NCI-H460 (cell line): ENCODE measurements around the gene KRT86. TPM values are rescaled to one million over a fixed set of nuclear protein-coding genes. Genes with fewer than 3 reads are reported as not detected.

Source experiments
- DNase-seq: peaks from one replicate; pipeline ENCODE4 v3.0.0-alpha.2; 2016; ENCODE audit warnings: low read depth; ENCODE audit errors: extremely low read depth
- polyA plus RNA-seq: library from polyadenylated mRNA; depleted of rRNA; stranded (reverse); fragments of >200 nt; gene quantifications from 2 replicates; pipeline ENCODE4 v1.2.3, GENCODE V29; 2014; cell fraction: nucleus; rRNA removed
- total RNA-seq: library from RNA; depleted of rRNA; stranded (reverse); fragments of >200 nt; shearing (Covaris generic); gene quantifications from 2 replicates; pipeline ENCODE4 v1.2.3, GENCODE V29; 2014; rRNA removed

Gene KRT86
- 0.78 and 0.92 TPM in 2 replicates for total RNA-seq
- 0.60 and 2.6 TPM in 2 replicates for polyA plus RNA-seq

GRCh38 chr12:52274521-52275120 lies at the start of gene KRT86:
Gene KRT86 (plus strand): TSS chr12:52274645. CDS start chr12:52301917, 27,272 bp downstream.
- no peak for DNase-seq

- DNase-seq = no peak
These were observed 48.7 kb upstream of the KRT86 start for GRCh38 chr12:52225752-52226151.

GRCh38 chr12:52226446-52226845 lies 48.0 kb upstream of the KRT86 start:
- no peak for DNase-seq

GRCh38 chr12:52227606-52228166 lies 46.8 kb upstream of the KRT86 start:
- DNase-seq = no peak

- DNase-seq = no peak
These were observed 46.1 kb upstream of the KRT86 start for GRCh38 chr12:52228366-52228765.

- no peak for DNase-seq
These were observed 45.5 kb upstream of the KRT86 start for GRCh38 chr12:52228931-52229330.

- no peak for DNase-seq
These were observed 44.6 kb upstream of the KRT86 start for GRCh38 chr12:52229836-52230343.

- no peak for DNase-seq
These were observed 43.8 kb upstream of the KRT86 start for GRCh38 chr12:52230364-52231281.

- DNase-seq = no peak
These were observed 42.9 kb upstream of the KRT86 start for GRCh38 chr12:52231305-52232202.

GRCh38 chr12:52232203-52232673 lies 42.2 kb upstream of the KRT86 start:
- DNase-seq = no peak

GRCh38 chr12:52232674-52233461 lies 41.6 kb upstream of the KRT86 start, which contains the start of gene KRT7:
Gene KRT7 (plus strand): TSS chr12:52233243. CDS start chr12:52233297, 54 bp downstream.
- no peak for DNase-seq

- DNase-seq = no peak
These were observed 40.8 kb upstream of the KRT86 start for GRCh38 chr12:52233462-52234207.

GRCh38 chr12:52234223-52234810 lies 40.1 kb upstream of the KRT86 start:
- DNase-seq = no peak

- DNase-seq = no peak
These were observed 39.3 kb upstream of the KRT86 start for GRCh38 chr12:52235001-52235764.

GRCh38 chr12:52235822-52236361 lies 38.6 kb upstream of the KRT86 start:
- no peak for DNase-seq

GRCh38 chr12:52236386-52237050 lies 37.9 kb upstream of the KRT86 start:
- DNase-seq = no peak
